ENCODE results near the gene UCK2.

UCK2 gene

DNA sequence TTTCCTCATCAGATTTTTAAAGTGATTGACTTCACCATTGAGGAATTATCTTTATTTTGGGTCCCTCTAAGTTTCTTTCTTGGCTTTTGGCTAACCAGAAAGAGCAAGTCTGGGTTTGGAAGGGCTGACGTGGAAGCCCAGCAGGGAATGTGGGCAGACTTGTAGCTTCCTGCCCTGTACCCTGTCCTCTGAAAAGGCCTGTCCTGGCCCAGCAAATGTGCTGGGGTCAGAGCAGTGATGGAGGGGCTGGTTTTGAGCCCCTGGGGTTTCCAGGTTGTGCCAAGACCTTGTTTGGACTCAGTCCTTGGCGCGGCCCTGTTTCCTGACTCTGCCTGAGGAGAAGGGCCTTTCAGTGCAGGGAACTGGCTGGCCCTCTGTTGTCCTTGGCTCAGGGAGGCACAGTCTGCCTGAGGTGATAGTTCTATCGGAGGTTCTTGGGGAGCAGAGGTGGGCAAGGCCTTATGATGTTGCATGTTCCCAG, 72.1 kb downstream of the UCK2 start:
- no peak for DNase-seq (ENCODE audit: low read depth in 2 of 3, low spot score in 2 of 3)

GRCh38 chr1:165900576-165901380, 73.4 kb downstream of the UCK2 start:
- DNase-seq (ENCODE audit: low read depth in 2 of 3, low spot score in 2 of 3), result no peak

DNA sequence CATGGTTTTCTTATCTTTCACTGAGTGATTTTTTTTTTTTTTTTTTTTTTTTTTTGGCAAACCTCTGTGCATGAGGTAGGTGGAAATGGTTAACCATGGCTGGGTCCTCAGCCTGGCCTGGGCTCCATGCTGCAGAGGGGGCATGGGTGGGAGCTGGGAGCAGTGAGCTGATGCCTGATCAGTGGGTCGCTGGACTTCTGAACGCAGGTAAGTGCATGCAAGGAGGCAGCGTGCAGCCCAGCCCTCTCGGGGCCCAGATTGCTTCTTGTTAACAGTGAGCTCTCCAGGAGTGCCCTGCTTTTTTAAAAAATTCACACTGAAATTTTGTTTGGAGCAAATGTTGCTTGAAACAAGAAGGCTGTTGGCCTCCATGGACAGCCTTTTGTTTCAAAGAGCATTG, 75.2 kb downstream of the UCK2 start:
- DNase-seq (ENCODE audit: low read depth in 2 of 3, low spot score in 2 of 3), result no peak

DNA sequence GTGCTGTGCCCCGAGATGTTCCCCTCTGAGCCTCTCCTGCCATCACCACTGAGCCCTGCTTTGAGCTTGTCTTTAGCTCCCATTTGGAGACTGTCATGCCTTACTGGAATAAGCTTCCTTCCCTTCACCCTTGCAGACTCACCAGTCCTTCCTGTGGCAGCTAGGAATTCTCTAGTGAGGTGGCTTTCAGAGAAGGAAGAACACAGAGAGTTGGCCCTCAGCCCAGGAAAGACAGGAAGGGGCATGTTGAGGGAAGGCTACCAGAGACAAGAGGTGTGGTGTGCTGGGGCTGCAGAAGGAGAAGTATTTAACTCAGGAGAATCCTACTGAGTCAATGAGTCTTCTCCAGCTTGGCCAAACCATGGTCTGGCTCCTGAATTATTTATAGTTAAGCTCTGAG, 76.3 kb downstream of the UCK2 start:
- DNase-seq (ENCODE audit: low read depth in 2 of 3, low spot score in 2 of 3), result no peak

GRCh38 chr1:165904948-165905347, 77.5 kb downstream of the UCK2 start:
- no peak for DNase-seq (ENCODE audit: low read depth in 2 of 3, low spot score in 2 of 3)

- DNase-seq (ENCODE audit: low read depth in 2 of 3, low spot score in 2 of 3), result no peak
Measured at GRCh38 chr1:165905853-165906252, 78.4 kb downstream of the UCK2 start.

GRCh38 chr1:165907256-165907857, 79.9 kb downstream of the UCK2 start:
- no peak for DNase-seq (ENCODE audit: low read depth in 2 of 3, low spot score in 2 of 3)

DNA sequence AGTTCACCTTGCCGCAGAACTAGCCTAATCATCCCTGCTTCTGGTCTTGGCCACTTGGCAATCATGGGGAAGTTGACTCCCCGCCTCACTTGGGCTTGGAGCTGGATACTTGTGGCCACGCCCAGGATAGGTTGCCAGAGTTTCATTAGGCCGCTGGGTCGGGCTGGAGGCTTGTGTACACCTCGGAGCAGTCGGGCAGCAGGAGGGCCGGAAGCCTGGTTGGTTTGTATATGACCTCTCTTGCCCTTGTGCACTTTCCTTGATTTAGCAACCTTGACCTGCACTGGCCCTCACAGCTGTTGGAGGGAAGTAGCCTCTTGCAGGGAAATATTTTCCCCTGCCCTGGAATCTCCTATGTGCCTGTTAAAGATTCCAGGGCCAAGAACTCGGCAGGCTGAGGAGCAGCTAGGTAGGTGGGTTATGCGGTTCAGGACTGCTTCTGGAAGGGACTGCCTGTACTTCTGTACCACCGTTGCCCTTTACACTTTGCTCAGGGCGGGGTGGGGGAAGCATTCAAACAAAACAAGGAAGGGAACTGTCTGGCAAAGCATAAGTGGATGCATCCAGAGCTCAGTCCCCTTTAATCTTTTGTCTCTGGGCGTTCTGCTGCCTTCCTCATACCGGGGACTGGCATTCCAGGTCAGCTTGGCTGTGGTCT, 83.5 kb downstream of the UCK2 start:
- DNase-seq (ENCODE audit: low read depth in 2 of 3, low spot score in 2 of 3), result no peak

DNA sequence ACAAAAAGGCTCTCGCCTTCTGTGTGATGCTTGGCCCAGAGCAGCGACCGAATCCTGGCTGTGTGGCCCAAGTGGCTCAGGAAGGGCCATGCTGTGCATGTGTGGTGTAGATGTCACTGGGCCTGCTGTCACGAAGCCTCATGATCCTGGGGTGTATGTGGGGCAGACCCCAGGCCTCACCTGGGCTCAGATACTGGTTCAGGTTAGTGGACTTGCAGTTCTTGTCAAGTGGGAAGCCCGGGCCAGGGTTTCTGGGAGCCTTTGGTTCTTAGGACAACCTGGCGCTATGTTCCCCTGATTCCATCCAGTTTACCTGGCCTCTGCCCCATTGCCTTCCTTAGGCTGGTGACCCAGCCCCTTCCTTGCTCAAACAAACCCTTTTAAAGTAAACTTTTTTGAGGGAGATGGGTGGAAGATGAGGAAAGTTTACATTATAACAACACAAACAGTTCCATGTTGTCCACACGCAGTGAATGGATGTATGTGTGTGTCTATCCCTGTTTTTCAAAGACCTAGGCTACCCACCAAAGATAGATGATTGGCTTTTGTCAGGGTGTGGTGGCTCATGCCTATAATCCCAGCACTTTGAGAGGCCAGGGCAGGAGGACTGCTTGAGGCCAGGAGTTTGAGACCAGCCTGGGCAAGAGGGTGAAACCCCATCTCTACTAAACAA, 84.3 kb downstream of the UCK2 start:
- DNase-seq (ENCODE audit: low read depth in 2 of 3, low spot score in 2 of 3), result no peak

GRCh38 chr1:165912638-165913037, 85.2 kb downstream of the UCK2 start:
- no peak for DNase-seq (ENCODE audit: low read depth in 2 of 3, low spot score in 2 of 3)

- peak in 1 of 3 experiments; percentile 11 for DNase-seq (ENCODE audit: low read depth in 2 of 3, low spot score in 2 of 3)
Measured at GRCh38 chr1:165914136-165914798, 86.9 kb downstream of the UCK2 start.

DNA sequence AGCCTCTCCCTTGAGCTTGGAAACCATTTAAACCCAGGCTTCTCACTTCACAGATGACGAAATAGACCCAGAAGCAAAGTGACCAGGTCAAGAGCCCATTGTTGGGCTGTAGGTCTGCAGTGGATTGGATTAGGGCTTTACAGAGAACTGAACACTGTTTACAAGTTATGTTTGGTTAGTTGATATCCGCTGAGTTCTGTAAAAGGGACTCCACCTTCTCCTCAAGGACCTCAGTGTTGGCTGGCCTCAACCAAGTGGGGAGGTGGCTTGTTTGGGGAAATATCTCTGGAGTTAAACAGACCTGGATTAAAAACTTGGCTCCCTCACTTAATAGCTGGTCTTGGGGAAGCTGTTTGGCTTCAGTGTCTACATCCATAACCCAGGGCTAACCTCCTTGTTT, 88.1 kb downstream of the UCK2 start:
- no peak for DNase-seq (ENCODE audit: low read depth in 2 of 3, low spot score in 2 of 3)

- no peak for DNase-seq (ENCODE audit: low read depth in 2 of 3, low spot score in 2 of 3)
Measured at GRCh38 chr1:165915932-165916348, 88.5 kb downstream of the UCK2 start.

GRCh38 chr1:165917166-165917565, 89.8 kb downstream of the UCK2 start:
- DNase-seq (ENCODE audit: low read depth in 2 of 3, low spot score in 2 of 3), result no peak

GRCh38 chr1:165924117-165924516, 96.7 kb downstream of the UCK2 start:
- no peak for DNase-seq (ENCODE audit: low read depth in 2 of 3, low spot score in 2 of 3)

GRCh38 chr1:165925498-165926079, 98.2 kb downstream of the UCK2 start:
- DNase-seq (ENCODE audit: low read depth in 2 of 3, low spot score in 2 of 3), result no peak

GRCh38 chr1:165927169-165927568, 99.8 kb downstream of the UCK2 start:
- no peak for DNase-seq (ENCODE audit: low read depth in 2 of 3, low spot score in 2 of 3)

DNA sequence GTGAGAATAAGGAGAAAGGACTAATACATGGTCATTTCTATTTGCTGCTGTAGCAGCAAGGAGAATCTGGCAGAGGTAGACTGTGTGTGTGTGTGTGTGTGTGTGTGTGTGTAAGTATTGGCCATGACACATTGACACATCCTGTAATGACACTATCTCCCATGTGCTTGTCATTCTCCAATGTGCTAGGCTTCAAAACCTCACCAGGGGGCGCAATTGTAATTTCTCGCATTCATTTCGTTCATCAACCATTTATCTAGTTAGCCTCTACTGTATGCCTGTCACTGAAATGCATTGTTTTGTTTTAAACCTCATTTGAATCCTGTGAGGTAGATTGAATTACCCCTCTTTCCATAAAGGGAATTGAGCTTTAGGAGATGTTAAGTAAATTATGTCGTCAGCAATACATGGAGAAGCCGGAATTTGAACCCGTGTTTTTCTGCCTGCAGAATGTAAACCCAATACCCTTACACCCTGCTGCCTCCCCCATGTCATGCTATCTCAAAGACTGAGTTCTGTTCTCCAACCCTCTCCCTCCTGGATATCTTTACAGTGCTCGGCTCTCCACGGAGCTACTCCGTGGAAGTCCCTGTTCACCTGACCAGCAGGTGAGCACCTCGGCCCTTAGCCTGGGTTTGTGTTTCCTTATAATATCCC, 100.8 kb downstream of the UCK2 start:
- DNase-seq (ENCODE audit: low read depth in 2 of 3, low spot score in 2 of 3), result peak in 1 of 3 experiments; percentile 22

DNA sequence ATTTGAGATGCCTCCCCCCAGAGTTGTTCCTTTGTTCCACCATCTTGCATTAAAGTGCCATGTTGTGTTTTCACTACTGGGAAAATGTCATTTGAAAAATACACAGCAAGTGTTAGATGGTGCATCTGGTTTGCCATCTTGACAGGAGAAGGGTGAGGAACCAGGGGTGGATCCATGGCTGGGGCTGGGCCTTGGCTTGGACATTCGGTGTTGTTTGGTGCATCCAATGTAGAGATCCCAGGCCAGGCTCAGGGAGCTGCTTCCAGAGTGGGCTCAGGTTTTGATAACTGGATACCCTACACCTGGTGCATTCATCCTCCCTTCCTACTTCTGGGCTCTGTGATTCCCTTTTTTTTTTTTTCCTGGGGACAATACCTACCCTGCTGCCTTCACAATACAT, 103.5 kb downstream of the UCK2 start:
- DNase-seq (ENCODE audit: low read depth in 2 of 3, low spot score in 2 of 3), result no peak
